Measurements from ENCODE around the gene BDH1.

The BDH1 gene

GRCh38 chr3:197504641-197505121, 51.1 kb downstream of the BDH1 start:
- DNase-seq = no peak

GRCh38 chr3:197504229-197504628, 51.5 kb downstream of the BDH1 start:
- no peak for DNase-seq

GRCh38 chr3:197503652-197504051, 52.1 kb downstream of the BDH1 start:
- DNase-seq = no peak

- DNase-seq = no peak
Observed at GRCh38 chr3:197501879-197502620, 53.7 kb downstream of the BDH1 start.

- no peak for DNase-seq
Observed at GRCh38 chr3:197501496-197501878, 54.3 kb downstream of the BDH1 start.

GRCh38 chr3:197500812-197501211, 55.0 kb downstream of the BDH1 start:
- DNase-seq = no peak

- DNase-seq = no peak
Observed at GRCh38 chr3:197499427-197499826, 56.3 kb downstream of the BDH1 start.

- DNase-seq = no peak
Observed at GRCh38 chr3:197498499-197499241, 57.1 kb downstream of the BDH1 start.

GRCh38 chr3:197496746-197497125, 59.0 kb downstream of the BDH1 start:
- no peak for DNase-seq

GRCh38 chr3:197495999-197496745, 59.6 kb downstream of the BDH1 start:
- DNase-seq = no peak

GRCh38 chr3:197495499-197495898, 60.3 kb downstream of the BDH1 start:
- no peak for DNase-seq

GRCh38 chr3:197495059-197495455, 60.7 kb downstream of the BDH1 start:
- no peak for DNase-seq

GRCh38 chr3:197494366-197495058, 61.3 kb downstream of the BDH1 start:
- DNase-seq = no peak

GRCh38 chr3:197493049-197493448, 62.7 kb downstream of the BDH1 start:
- no peak for DNase-seq

GRCh38 chr3:197491923-197492664, 63.7 kb downstream of the BDH1 start:
- no peak for DNase-seq

GRCh38 chr3:197491478-197491877, 64.3 kb downstream of the BDH1 start:
- no peak for DNase-seq

- DNase-seq = no peak
Observed at GRCh38 chr3:197490098-197491058, 65.4 kb downstream of the BDH1 start.

- DNase-seq = no peak
Observed at GRCh38 chr3:197487911-197488391, 67.8 kb downstream of the BDH1 start.

- DNase-seq = no peak
Observed at GRCh38 chr3:197486861-197487260, 68.9 kb downstream of the BDH1 start.

- no peak for DNase-seq
Observed at GRCh38 chr3:197485143-197485542, 70.6 kb downstream of the BDH1 start.
